HepG2 (cell line): ENCODE results near the gene NDST1. TPM values are rescaled to one million over a fixed set of nuclear protein-coding genes. Genes with fewer than 3 reads are reported as not detected.

Experiments used
- FOXP4 ChIP-seq: sonication (generic); formaldehyde crosslinking; IDR thresholded peaks from 2 replicates; pipeline ENCODE4 v1.4.0; 2020; ENCODE audit warnings: missing genetic modification reagents
- GATAD1 ChIP-seq: IDR thresholded peaks from 2 replicates; pipeline ENCODE4 v1.6.1; 2016; ENCODE audit warnings: missing genetic modification reagents, missing compliant biosample characterization
- GZF1 ChIP-seq: sonication (generic); formaldehyde crosslinking; IDR thresholded peaks from 2 replicates; pipeline ENCODE4 v1.5.1; 2020; ENCODE audit warnings: mild to moderate bottlenecking, missing genetic modification reagents
- HOXA9 ChIP-seq: sonication (generic); formaldehyde crosslinking; IDR thresholded peaks from 2 replicates; pipeline ENCODE4 v1.8.1; 2022; ENCODE audit warnings: missing genetic modification reagents, mild to moderate bottlenecking, moderate library complexity, borderline replicate concordance
- JUND ChIP-seq: sonication (generic); formaldehyde crosslinking; IDR thresholded peaks from 2 replicates; pipeline ENCODE4 v1.8.0; 2022; ENCODE audit warnings: mild to moderate bottlenecking, missing genetic modification reagents
- KDM6A ChIP-seq: IDR thresholded peaks from 2 replicates; pipeline ENCODE4 v1.6.1; 2016; ENCODE audit warnings: low read depth
- MAFK ChIP-seq, 2 experiments: IDR thresholded peaks in 1 of 2; conservative IDR thresholded peaks in 1 of 2; 2 replicates each; pipeline ENCODE4 v1.6.1; 2011; ENCODE audit warnings: improper control_type of control experiment in 2 of 2, low read length in 2 of 2
- RXRB ChIP-seq: IDR thresholded peaks from 2 replicates; pipeline ENCODE4 v1.6.1; 2016; ENCODE audit warnings: borderline replicate concordance, missing genetic modification reagents, missing compliant biosample characterization
- SAFB2 ChIP-seq: sonication (generic); formaldehyde crosslinking; IDR thresholded peaks from 2 replicates; pipeline ENCODE4 v1.5.1; 2020; ENCODE audit warnings: missing genetic modification reagents, low read depth, mild to moderate bottlenecking, borderline replicate concordance
- SRSF9 ChIP-seq: fragments of 200-400 bp; formaldehyde crosslinking; IDR thresholded peaks from 2 replicates; pipeline ENCODE4 v1.6.1; 2018; ENCODE audit warnings: borderline replicate concordance, mild to moderate bottlenecking, low read depth, low read length; ENCODE audit not compliant: insufficient read depth, poor library complexity, severe bottlenecking
- TEAD3 ChIP-seq: optimal IDR thresholded peaks from 2 replicates; pipeline ENCODE3; 2016; ENCODE audit warnings: borderline replicate concordance
- TSC22D2 ChIP-seq: sonication (generic); formaldehyde crosslinking; IDR thresholded peaks from 2 replicates; pipeline ENCODE4 v1.5.1; 2020; ENCODE audit warnings: missing genetic modification reagents, mild to moderate bottlenecking, borderline replicate concordance
- ZBTB39 ChIP-seq: sonication (generic); formaldehyde crosslinking; IDR thresholded peaks from 2 replicates; pipeline ENCODE4 v1.5.0; 2020; ENCODE audit warnings: missing genetic modification reagents
- ZFP41 ChIP-seq: sonication (generic); formaldehyde crosslinking; IDR thresholded peaks from 2 replicates; pipeline ENCODE4 v1.4.0; 2020; ENCODE audit warnings: mild to moderate bottlenecking, missing genetic modification reagents, borderline replicate concordance
- ZNF280D ChIP-seq: sonication (generic); formaldehyde crosslinking; IDR thresholded peaks from 2 replicates; pipeline ENCODE4 v1.5.1; 2020; ENCODE audit warnings: mild to moderate bottlenecking, missing genetic modification reagents
- ZNF335 ChIP-seq: sonication (generic); formaldehyde crosslinking; IDR thresholded peaks from 2 replicates; pipeline ENCODE4 v1.4.0; 2020; ENCODE audit warnings: missing genetic modification reagents
- polyA plus RNA-seq, 8 experiments: library from polyadenylated mRNA; depleted of rRNA in 3 of 8; stranded (reverse) in 7 of 8; unstranded in 1 of 8; fragments of >200 nt; fragmentation: Illumina TruSeq in 4 of 8; extraction: Trizol in 4 of 8; gene quantifications; 2 replicates each; pipeline versions ENCODE4 v1.2.1 to v1.2.3, GENCODE V29; 2011 to 2016; ENCODE audit warnings: low read depth in 4 of 8, missing spikeins in 1 of 8, mixed read lengths in 1 of 8; ENCODE audit not compliant: insufficient read depth in 1 of 8
- total RNA-seq, 5 experiments: library from RNA; depleted of rRNA; stranded (reverse); fragments of >200 nt; fragmentation: Illumina TruSeq; extraction: Trizol; gene quantifications; 2 replicates each; pipeline ENCODE4 v1.2.3, GENCODE V29; 2016; ENCODE audit warnings: low read depth in 1 of 5
- TF ChIP-seq, protein P1 (sequence below): sonication (generic); formaldehyde crosslinking; IDR thresholded peaks from 2 replicates; pipeline ENCODE4 v1.8.1; 2023; ENCODE audit warnings: mild to moderate bottlenecking, inconsistent platforms, moderate library complexity, missing genetic modification reagents, borderline replicate concordance
- TF ChIP-seq, protein P2 (sequence below): sonication (generic); formaldehyde crosslinking; IDR thresholded peaks from 2 replicates; pipeline ENCODE4 v1.4.0; 2020; ENCODE audit warnings: mild to moderate bottlenecking, missing genetic modification reagents, borderline replicate concordance

NDST1 gene
- total and polyA plus RNA-seq, 2 of the 13 experiments (the other 11 are each of a cell fraction or from before 2014, with no cell fraction given), result 23.8 to 26.2 TPM

DNA sequence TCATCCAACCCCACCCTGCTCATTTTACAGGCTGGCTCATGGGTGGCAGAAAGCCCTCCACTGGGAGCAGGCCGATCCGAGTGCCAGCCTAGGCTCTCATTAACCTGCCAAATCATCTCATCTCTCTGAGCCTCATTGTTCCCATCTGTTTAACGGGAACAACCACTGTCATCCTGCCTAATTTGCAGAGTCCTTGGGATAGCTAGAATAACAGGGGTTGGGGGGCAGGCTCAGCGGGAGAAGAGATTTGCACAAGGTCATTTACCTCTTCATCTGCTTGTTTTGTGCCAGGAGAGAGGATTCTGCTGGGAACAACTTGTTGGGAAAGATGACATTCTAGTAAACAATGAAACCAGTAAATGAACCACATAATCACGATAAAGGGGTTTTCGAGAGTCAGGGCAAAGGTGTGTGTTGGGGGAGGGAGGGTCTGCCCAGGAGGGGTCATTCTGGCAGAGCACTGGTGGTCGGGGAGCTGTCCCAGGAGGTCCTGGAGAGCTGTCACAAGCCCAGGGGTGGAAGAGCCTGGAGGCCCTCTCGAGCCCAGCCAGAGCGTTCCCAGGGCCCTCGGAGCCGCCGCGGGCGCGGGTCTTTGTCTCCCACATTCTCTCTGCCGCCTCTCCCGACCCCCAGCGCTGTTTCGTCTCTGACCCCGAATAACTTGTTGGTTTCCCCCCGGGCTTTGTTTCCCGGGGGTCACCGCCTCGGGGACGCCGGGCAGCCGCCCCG, 22.8 kb upstream of the NDST1 start (continued):
- peak; percentile 38; the same call in 1 of the 2 replicates for TF ChIP-seq FOXP4 (CRISPR knock-in tag)
- no peak for TF ChIP-seq KDM6A (CRISPR knock-in tag)
- TF ChIP-seq JUND (CRISPR knock-in tag), result no peak
- TF ChIP-seq MAFK (conservative IDR thresholded peaks at IDR 0.05 in 1 of 2, IDR thresholded peaks at IDR 0.05 in 1 of 2; ENCODE audit: low read length in 2 of 2), result no peak
- no peak for TF ChIP-seq ZNF335 (CRISPR knock-in tag)
- TF ChIP-seq, protein P1, sequence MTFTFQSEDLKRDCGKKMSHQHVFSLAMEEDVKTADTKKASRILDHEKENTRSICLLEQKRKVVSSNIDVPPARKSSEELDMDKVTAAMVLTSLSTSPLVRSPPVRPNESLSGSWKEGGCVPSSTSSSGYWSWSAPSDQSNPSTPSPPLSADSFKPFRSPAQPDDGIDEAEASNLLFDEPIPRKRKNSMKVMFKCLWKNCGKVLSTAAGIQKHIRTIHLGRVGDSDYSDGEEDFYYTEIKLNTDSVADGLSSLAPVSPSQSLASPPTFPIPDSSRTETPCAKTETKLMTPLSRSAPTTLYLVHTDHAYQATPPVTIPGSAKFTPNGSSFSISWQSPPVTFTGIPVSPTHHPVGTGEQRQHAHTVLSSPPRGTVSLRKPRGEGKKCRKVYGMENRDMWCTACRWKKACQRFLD (CRISPR knock-in tag), result no peak
- TF ChIP-seq ZBTB39 (CRISPR knock-in tag), result no peak
- TF ChIP-seq, protein P2, sequence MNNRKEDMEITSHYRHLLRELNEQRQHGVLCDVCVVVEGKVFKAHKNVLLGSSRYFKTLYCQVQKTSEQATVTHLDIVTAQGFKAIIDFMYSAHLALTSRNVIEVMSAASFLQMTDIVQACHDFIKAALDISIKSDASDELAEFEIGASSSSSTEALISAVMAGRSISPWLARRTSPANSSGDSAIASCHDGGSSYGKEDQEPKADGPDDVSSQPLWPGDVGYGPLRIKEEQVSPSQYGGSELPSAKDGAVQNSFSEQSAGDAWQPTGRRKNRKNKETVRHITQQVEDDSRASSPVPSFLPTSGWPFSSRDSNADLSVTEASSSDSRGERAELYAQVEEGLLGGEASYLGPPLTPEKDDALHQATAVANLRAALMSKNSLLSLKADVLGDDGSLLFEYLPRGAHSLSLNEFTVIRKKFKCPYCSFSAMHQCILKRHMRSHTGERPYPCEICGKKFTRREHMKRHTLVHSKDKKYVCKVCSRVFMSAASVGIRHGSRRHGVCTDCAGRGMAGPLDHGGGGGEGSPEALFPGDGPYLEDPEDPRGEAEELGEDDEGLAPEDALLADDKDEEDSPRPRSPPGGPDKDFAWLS (CRISPR knock-in tag), result no peak
- 0 out of 2 replicates have a peak, but pooled peaks have one; percentile 23 for TF ChIP-seq ZNF280D (CRISPR knock-in tag)
- TF ChIP-seq SAFB2 (CRISPR knock-in tag), result peak; percentile 34; the same call in 1 of the 2 replicates
- no peak for TF ChIP-seq ZFP41
- TF ChIP-seq GZF1 (CRISPR knock-in tag), result no peak
- no peak for TF ChIP-seq SRSF9
- no peak for TF ChIP-seq TEAD3 (CRISPR knock-in tag)
- no peak for TF ChIP-seq TSC22D2 (CRISPR knock-in tag)
- no peak for TF ChIP-seq GATAD1
- TF ChIP-seq RXRB (CRISPR knock-in tag), result peak; percentile 66; the same call in 1 of the 2 replicates
- no peak for TF ChIP-seq HOXA9 (CRISPR knock-in tag)
